H1 (cell line): Measurements from ENCODE around the gene SERGEF. TPM values are rescaled to one million over a fixed set of nuclear protein-coding genes. Genes with fewer than 3 reads are reported as not detected.

ENCODE experiments used
- BACH1 ChIP-seq: IDR thresholded peaks from 2 replicates; pipeline ENCODE4 v1.6.1; 2012; ENCODE audit warnings: low read length, improper control_type of control experiment
- BRCA1 ChIP-seq: IDR thresholded peaks from 2 replicates; pipeline ENCODE4 v1.6.1; 2012; ENCODE audit warnings: low read depth, low read length, improper control_type of control experiment
- CEBPB ChIP-seq: IDR thresholded peaks from 2 replicates; pipeline ENCODE4 v1.6.1; 2012; ENCODE audit warnings: low read depth, low read length
- PHF8 ChIP-seq: fragments of 200-600 bp; sonication (generic); conservative IDR thresholded peaks from 2 replicates; pipeline ENCODE4 v1.7.1; 2012; ENCODE audit warnings: low read depth, mild to moderate bottlenecking, inconsistent platforms, low read length, moderate library complexity
- TAF1 ChIP-seq: IDR thresholded peaks from 2 replicates; pipeline ENCODE4 v1.6.1; 2011; ENCODE audit warnings: mild to moderate bottlenecking, low read depth, low read length
- TCF12 ChIP-seq: IDR thresholded peaks from 2 replicates; pipeline ENCODE4 v1.6.1; 2011; ENCODE audit warnings: low read depth, mild to moderate bottlenecking, low read length
- polyA plus RNA-seq, 7 experiments: library from polyadenylated mRNA; depleted of rRNA in 3 of 7; stranded (reverse) in 5 of 7; unstranded in 2 of 7; fragments of >200 nt in 5 of 7; fragments of 200-250 nt in 2 of 7; gene quantifications; 1 replicate in 5 of 7; 2 replicates in 1 of 7; 4 replicates in 1 of 7; pipeline versions ENCODE4 v1.2.1 to v1.2.3, GENCODE V29; 2011 to 2013; ENCODE audit warnings: missing spikeins in 2 of 7, mixed read lengths in 2 of 7
- total RNA-seq: library from RNA; stranded (reverse); fragmentation: NEBNext Ultra II Directional; extraction: Animal tissue kit (Norgen Biotek cat#: 25700); gene quantifications from 2 replicates; pipeline ENCODE4 v1.2.1, GENCODE V29; 2021

SERGEF gene
- total and polyA plus RNA-seq, 2 of the 8 experiments (the other 6 are each of a cell fraction or from before 2014, with no cell fraction given): 16.6 to 28.8 TPM

GRCh38 chr11:17763703-17764102 lies 249.1 kb downstream of the SERGEF start (continued):
- TF ChIP-seq PHF8 (no peak), CEBPB (no peak), TCF12 (no peak), TAF1 (no peak), BACH1 (no peak), BRCA1 (no peak)
